Measurements from ENCODE around the gene EHHADH.
"Not testable (repeated sequence)": the region's sequence is repeated elsewhere in the genome, so short reads cannot be mapped to it uniquely, and the experiment has no call there.

EHHADH gene

DNA sequence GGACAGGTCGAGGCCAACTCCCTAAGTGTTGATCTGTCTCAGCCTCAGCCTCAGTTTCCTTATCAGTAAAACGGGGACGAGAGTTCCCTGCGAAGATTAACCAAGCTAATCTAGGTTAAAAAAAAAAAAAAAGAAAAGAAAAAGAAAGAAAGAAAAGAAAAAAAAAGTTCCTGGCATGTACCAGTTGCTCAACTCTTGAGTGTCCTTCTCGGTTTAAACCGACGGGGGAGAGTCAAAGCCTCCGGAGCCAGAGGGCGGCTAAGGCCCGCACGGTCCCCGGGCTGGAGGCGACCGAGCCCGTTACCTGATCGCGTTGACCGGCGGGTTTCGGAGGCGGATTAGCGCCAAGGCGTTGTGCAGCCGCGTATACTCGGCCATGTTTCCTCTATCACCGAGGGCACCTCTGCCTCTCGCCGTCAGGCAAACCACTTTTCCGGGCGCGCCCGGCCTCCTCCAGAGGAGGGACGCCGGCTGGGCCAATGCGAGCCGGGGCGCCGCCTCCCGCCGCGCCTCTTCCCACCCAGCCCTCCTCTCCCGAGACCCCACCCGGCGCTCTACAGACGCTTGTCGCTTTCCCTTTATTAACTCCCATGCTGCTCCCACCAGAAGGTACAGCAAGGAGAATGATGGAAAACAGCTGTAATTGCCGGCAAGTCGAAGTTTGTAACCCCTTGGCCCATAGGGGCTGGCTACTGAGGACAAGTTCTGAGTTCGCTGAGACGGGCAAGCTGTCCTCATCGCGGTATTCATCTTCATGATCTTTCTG is at the start of gene EHHADH:
Gene EHHADH, minus strand, starts transcription at position 405 of the 766 bp plus-strand sequence. Its CDS starts 27 bp downstream, at position 378.
- Histone ChIP-seq H3K4me2 (ENCODE audit: low read length) (no peak within 1 kb of the TSS), H3K4me3 (ENCODE audit: low read depth, low read length, poor library complexity, severe bottlenecking) (no peak within 1 kb of the TSS), H3K4me1 (ENCODE audit: insufficient read depth, low read length, severe bottlenecking) (no peaks in the 10 kb centered on the region), H2AFZ (ENCODE audit: low read length) (no peak within 1 kb of the TSS), H3K36me3 (ENCODE audit: insufficient read depth, low read length) (no peaks in the 10 kb centered on the region), H3K9me2 (ENCODE audit: low read depth, low read length) (no peaks in the 10 kb centered on the region), H3K9me3 (ENCODE audit: low read length) (peaks cover 8% of the 10 kb centered on the region; the same call in 1 of the 2 replicates), H3K79me2 (ENCODE audit: insufficient read depth, low read length) (no peaks in the 10 kb centered on the region), H3K9ac (ENCODE audit: low read length) (no peak within 1 kb of the TSS), H3K27ac (ENCODE audit: low read depth, low read length, poor library complexity, severe bottlenecking) (no peak within 1 kb of the TSS), H3K27me3 (ENCODE audit: insufficient read depth, low read length) (no peaks in the 10 kb centered on the region), H3F3A (ENCODE audit: insufficient read depth, low read length) (no peaks in the 10 kb centered on the region), H4K20me1 (ENCODE audit: insufficient read depth, low read length) (no peaks in the 10 kb centered on the region)
- no peak for TF ChIP-seq EZH2 (IDR thresholded peaks at IDR 0.05; ENCODE audit: borderline replicate concordance, low read length)
- TF ChIP-seq, protein P1, sequence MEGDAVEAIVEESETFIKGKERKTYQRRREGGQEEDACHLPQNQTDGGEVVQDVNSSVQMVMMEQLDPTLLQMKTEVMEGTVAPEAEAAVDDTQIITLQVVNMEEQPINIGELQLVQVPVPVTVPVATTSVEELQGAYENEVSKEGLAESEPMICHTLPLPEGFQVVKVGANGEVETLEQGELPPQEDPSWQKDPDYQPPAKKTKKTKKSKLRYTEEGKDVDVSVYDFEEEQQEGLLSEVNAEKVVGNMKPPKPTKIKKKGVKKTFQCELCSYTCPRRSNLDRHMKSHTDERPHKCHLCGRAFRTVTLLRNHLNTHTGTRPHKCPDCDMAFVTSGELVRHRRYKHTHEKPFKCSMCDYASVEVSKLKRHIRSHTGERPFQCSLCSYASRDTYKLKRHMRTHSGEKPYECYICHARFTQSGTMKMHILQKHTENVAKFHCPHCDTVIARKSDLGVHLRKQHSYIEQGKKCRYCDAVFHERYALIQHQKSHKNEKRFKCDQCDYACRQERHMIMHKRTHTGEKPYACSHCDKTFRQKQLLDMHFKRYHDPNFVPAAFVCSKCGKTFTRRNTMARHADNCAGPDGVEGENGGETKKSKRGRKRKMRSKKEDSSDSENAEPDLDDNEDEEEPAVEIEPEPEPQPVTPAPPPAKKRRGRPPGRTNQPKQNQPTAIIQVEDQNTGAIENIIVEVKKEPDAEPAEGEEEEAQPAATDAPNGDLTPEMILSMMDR (IDR thresholded peaks at IDR 0.05; ENCODE audit: low read length): no peak

DNA sequence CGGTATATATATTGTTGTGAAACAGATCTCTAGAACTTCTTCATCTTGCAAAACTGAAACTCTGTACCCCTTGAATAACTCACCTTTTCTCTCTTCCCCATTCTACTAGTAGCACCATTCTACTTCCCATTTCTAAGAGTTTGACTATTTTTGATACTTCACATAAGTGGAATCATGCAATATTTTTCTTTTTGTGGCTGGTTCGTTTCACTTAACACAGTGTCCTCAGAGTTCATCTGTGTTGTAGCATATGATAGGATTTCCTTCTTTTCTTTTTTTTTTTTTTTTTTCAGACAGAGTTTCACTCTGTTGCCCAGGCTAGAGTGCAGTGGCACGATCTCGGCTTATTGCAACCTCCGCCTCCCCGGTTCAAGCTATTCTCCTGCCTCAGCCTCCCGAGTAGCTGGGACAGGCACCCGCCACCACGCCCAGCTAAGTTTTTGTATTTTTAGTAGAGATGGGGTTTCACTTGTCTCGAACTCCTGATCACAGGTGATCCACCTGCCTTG is 46.1 kb upstream of the EHHADH start:
- H3F3A ChIP-seq (ENCODE audit: insufficient read depth, low read length); H3K27me3 ChIP-seq (ENCODE audit: insufficient read depth, low read length); H3K4me1 ChIP-seq (ENCODE audit: insufficient read depth, low read length, severe bottlenecking); H2AFZ ChIP-seq (ENCODE audit: low read length); H3K27ac ChIP-seq (ENCODE audit: low read depth, low read length, poor library complexity, severe bottlenecking); H4K20me1 ChIP-seq (ENCODE audit: insufficient read depth, low read length); H3K36me3 ChIP-seq (ENCODE audit: insufficient read depth, low read length); H3K9ac ChIP-seq (ENCODE audit: low read length); H3K9me3 ChIP-seq (ENCODE audit: low read length); H3K4me3 ChIP-seq (ENCODE audit: low read depth, low read length, poor library complexity, severe bottlenecking); H3K9me2 ChIP-seq (ENCODE audit: low read depth, low read length); H3K79me2 ChIP-seq (ENCODE audit: insufficient read depth, low read length); H3K4me2 ChIP-seq (ENCODE audit: low read length): not testable (repeated sequence)

DNA sequence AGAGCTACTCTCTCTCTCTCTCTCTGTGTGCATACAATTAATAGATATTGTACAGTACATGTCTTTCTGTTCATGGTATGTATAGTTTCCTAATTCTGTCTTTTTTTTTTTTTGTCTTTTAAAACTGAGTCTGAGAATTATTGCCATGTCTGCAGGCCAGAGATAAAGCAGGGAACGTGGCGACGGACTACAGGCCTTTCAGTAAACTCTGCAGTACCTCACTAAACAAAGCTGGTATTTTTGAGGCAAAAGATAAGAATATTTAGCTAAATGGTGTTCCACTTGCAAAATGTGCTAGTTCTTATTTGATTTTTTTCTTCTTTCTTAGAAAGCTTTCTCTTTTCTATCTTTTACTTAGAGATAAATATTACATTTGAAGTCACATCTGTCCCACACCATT is 44.0 kb upstream of the EHHADH start:
- H3K9ac ChIP-seq (ENCODE audit: low read length): no peak overlapping the region
- no peak for TF ChIP-seq EZH2 (IDR thresholded peaks at IDR 0.05; ENCODE audit: borderline replicate concordance, low read length)
- TF ChIP-seq, protein P1 (IDR thresholded peaks at IDR 0.05; ENCODE audit: low read length): no peak
- no peak overlapping the region for H3K4me2 ChIP-seq (ENCODE audit: low read length)

DNA sequence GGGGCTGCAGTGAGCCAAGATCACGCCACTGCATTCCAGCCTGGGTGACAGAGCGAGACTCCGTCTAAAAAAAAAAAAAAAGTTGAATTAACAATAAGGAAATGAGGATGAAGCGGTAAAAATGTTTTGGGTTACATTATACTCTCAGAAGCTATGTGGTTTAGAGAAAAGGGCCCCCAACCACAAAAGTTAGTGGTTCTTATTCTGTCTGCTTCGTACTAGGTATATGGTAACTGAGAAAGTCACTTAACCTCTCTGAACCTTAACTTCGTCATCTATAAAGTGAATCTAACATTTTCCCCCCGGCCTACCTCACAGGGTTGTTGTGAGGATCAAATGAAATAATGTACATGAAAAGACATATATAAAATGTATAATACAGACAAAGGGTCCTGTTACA is 38.4 kb upstream of the EHHADH start:
- no peaks in the 10 kb centered on the region for H3K79me2 ChIP-seq (ENCODE audit: insufficient read depth, low read length)
- H3K9me2 ChIP-seq (ENCODE audit: low read depth, low read length): no peaks in the 10 kb centered on the region
- no peaks in the 10 kb centered on the region for H3F3A ChIP-seq (ENCODE audit: insufficient read depth, low read length)
- H3K9me3 ChIP-seq (ENCODE audit: low read length): no peaks in the 10 kb centered on the region
- no peaks in the 10 kb centered on the region for H3K27me3 ChIP-seq (ENCODE audit: insufficient read depth, low read length)
- H3K27ac ChIP-seq (ENCODE audit: low read depth, low read length, poor library complexity, severe bottlenecking): no peak overlapping the region
- no peak overlapping the region for H2AFZ ChIP-seq (ENCODE audit: low read length)
- H3K36me3 ChIP-seq (ENCODE audit: insufficient read depth, low read length): no peaks in the 10 kb centered on the region
- H3K9ac ChIP-seq (ENCODE audit: low read length): no peak overlapping the region
- H3K4me2 ChIP-seq (ENCODE audit: low read length): no peak overlapping the region
- H3K4me1 ChIP-seq (ENCODE audit: insufficient read depth, low read length, severe bottlenecking): no peaks in the 10 kb centered on the region
- no peaks in the 10 kb centered on the region for H4K20me1 ChIP-seq (ENCODE audit: insufficient read depth, low read length)
- TF ChIP-seq, protein P1 (IDR thresholded peaks at IDR 0.05; ENCODE audit: low read length): no peak
- TF ChIP-seq EZH2 (IDR thresholded peaks at IDR 0.05; ENCODE audit: borderline replicate concordance, low read length): no peak
- no peak overlapping the region for H3K4me3 ChIP-seq (ENCODE audit: low read depth, low read length, poor library complexity, severe bottlenecking)

More for the DNA sequence above, 44.0 kb upstream of the EHHADH start:
- H3K9me2 ChIP-seq (ENCODE audit: low read depth, low read length): no peaks in the 10 kb centered on the region
- H2AFZ ChIP-seq (ENCODE audit: low read length): no peak overlapping the region
- H3F3A ChIP-seq (ENCODE audit: insufficient read depth, low read length): no peaks in the 10 kb centered on the region
- no peak overlapping the region for H3K4me3 ChIP-seq (ENCODE audit: low read depth, low read length, poor library complexity, severe bottlenecking)
- no peaks in the 10 kb centered on the region for H3K27me3 ChIP-seq (ENCODE audit: insufficient read depth, low read length)
- no peaks in the 10 kb centered on the region for H3K4me1 ChIP-seq (ENCODE audit: insufficient read depth, low read length, severe bottlenecking)
- H3K27ac ChIP-seq (ENCODE audit: low read depth, low read length, poor library complexity, severe bottlenecking): no peak overlapping the region
- H3K79me2 ChIP-seq (ENCODE audit: insufficient read depth, low read length): no peaks in the 10 kb centered on the region
- no peaks in the 10 kb centered on the region for H3K9me3 ChIP-seq (ENCODE audit: low read length)
- H4K20me1 ChIP-seq (ENCODE audit: insufficient read depth, low read length): no peaks in the 10 kb centered on the region
- no peaks in the 10 kb centered on the region for H3K36me3 ChIP-seq (ENCODE audit: insufficient read depth, low read length)

All from OCI-LY1 (cell line).